Central memory CD8-positive, alpha-beta T cell (primary cell): Measurements from ENCODE around the gene MCMBP.

Experiments used
- ATAC-seq: fragments of 150-1000 bp; cut with Tn5 transposase; replicated peaks from 2 replicates; pipeline ENCODE4 v1.10.0; 2022; ENCODE audit warnings: mild to moderate bottlenecking, moderate FRiP score, moderate number of reproducible peaks; ENCODE audit not compliant: poor library complexity, severe bottlenecking; ENCODE audit errors: extremely low read depth
- DNase-seq, 2 donors: peaks; one replicate each; pipeline ENCODE4 v3.0.0; 2021; ENCODE audit warnings: low spot score in 2 of 2
- H3K27ac Mint-ChIP-seq: one replicate; pipeline ENCODE4 v1.8.0; 2022; ENCODE audit warnings: low read depth, mild to moderate bottlenecking, moderate library complexity, mixed read lengths
- H3K27me3 Mint-ChIP-seq: one replicate; pipeline ENCODE4 v1.8.0; 2022; ENCODE audit warnings: mixed read lengths
- H3K36me3 Mint-ChIP-seq: one replicate; pipeline ENCODE4 v1.8.0; 2022; ENCODE audit warnings: mild to moderate bottlenecking, moderate library complexity, mixed read lengths; ENCODE audit not compliant: insufficient read depth
- H3K4me1 Mint-ChIP-seq: one replicate; pipeline ENCODE4 v1.8.0; 2022; ENCODE audit warnings: mixed read lengths
- H3K4me3 Mint-ChIP-seq: one replicate; pipeline ENCODE4 v1.8.0; 2022; ENCODE audit warnings: mild to moderate bottlenecking, moderate library complexity, mixed read lengths
- H3K9me3 Mint-ChIP-seq: one replicate; pipeline ENCODE4 v1.8.0; 2022; ENCODE audit warnings: mixed read lengths

MCMBP gene

GRCh38 chr10:119783665-119784027, 89.0 kb downstream of the MCMBP start:
- Mint-ChIP-seq H3K4me1 (peaks cover 20% of the 10 kb centered on the region), H3K36me3 (peaks cover 2% of the 10 kb centered on the region), H3K27ac (no peak overlapping the region), H3K27me3 (no peaks in the 10 kb centered on the region), H3K4me3 (no peak overlapping the region), H3K9me3 (no peaks in the 10 kb centered on the region)
- no peak for ATAC-seq
- DNase-seq: no peak

- Mint-ChIP-seq H3K27me3 (no peaks in the 10 kb centered on the region), H3K4me3 (no peak overlapping the region), H3K27ac (no peak overlapping the region), H3K36me3 (peaks cover 2% of the 10 kb centered on the region), H3K4me1 (peaks cover 20% of the 10 kb centered on the region), H3K9me3 (no peaks in the 10 kb centered on the region)
- ATAC-seq: no peak
- DNase-seq: no peak
Measured at GRCh38 chr10:119782981-119783664, 89.5 kb downstream of the MCMBP start.

DNA sequence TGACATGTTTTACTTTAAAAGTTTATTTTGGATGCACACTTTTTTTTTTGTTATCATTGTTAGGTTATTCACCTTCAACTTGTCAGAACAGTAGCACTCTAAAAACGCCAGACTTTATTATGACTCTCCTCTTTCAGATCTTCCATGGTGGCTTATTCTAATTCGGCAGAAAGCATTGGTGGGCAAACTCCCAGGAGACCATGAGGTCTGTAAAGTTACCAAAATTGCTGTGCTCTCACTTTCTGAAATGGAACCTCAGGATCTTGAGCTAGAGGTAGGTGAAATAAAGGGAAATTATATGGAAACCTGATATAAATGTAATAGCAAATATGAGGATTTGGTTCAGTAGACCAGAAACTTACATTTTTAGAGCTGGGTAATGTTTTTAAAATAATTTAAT, 91.1 kb downstream of the MCMBP start:
- Mint-ChIP-seq H3K9me3 (no peaks in the 10 kb centered on the region), H3K4me3 (no peak overlapping the region), H3K36me3 (peaks cover 3% of the 10 kb centered on the region), H3K27ac (no peak overlapping the region), H3K4me1 (peaks cover 15% of the 10 kb centered on the region), H3K27me3 (no peaks in the 10 kb centered on the region)
- no peak for DNase-seq
- no peak for ATAC-seq

DNA sequence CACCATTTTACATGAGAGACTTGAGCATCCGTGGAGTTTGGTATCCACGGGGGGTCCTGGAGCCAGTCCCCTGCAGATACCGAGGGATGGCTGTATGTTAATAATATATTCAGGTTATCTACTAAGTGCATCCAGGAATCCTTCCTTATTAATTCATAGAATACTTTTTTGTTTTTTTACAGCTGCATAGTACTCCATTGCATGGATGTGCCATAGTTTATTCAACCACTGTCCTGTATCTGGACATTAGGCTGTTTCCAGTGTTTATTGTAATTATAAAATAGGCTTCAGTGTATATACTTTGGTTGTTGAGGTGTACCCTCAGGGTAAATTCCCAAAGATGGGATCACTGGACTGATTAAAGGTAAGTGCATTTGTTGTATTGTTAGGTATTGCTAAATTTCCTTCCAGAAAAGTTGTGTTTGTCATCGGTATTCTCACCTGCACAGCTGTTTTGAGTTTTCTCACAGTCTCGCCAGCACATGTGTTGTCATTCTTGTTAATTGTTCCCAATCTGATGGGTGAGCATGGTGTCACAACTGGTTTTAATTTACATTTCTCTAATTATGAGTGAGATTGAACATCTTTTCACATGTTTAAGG, 91.7 kb downstream of the MCMBP start:
- Mint-ChIP-seq H3K27me3 (no peaks in the 10 kb centered on the region), H3K9me3 (no peaks in the 10 kb centered on the region), H3K36me3 (peaks cover 2% of the 10 kb centered on the region), H3K4me1 (peaks cover 15% of the 10 kb centered on the region), H3K27ac (no peak overlapping the region), H3K4me3 (no peak overlapping the region)
- DNase-seq: no peak
- ATAC-seq: no peak
